ENCODE measurements around the gene TSKU. TPM values are rescaled to one million over a fixed set of nuclear protein-coding genes. Genes with fewer than 3 reads are reported as not detected.

TSKU gene
- total RNA-seq, 1 donor from 2014 or later, result 121 TPM

DNA sequence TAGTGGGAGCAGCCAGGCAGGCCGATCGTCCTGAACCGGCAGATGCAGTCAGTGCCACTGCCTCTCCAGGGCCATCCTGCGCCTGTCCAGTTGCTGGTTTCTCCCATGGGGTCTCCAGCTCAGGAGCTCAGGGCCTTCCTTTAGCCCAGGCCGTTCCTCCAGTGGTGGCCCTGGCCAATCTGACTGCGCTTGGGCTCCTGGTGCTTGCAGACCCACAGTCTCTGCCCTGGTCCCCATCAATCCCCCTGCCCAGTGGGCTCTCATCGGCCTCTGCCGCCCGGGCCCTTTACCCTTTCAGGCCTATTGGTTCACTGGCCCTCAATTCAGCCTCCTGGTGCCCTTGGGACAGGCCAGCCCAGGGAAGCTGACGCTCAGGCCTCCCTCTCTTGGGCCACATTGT is 29.2 kb upstream of the TSKU start:
- Histone ChIP-seq H3K27ac (no peak overlapping the region), H3K27me3 (no peaks in the 10 kb centered on the region), H3K4me3 (no peak overlapping the region), H3K36me3 (no peaks in the 10 kb centered on the region), H3K9me3 (no peaks in the 10 kb centered on the region), H3K4me1 (peaks cover 0 to 12% of the 10 kb centered on the region in 2 donors)
- TF ChIP-seq, protein P1, sequence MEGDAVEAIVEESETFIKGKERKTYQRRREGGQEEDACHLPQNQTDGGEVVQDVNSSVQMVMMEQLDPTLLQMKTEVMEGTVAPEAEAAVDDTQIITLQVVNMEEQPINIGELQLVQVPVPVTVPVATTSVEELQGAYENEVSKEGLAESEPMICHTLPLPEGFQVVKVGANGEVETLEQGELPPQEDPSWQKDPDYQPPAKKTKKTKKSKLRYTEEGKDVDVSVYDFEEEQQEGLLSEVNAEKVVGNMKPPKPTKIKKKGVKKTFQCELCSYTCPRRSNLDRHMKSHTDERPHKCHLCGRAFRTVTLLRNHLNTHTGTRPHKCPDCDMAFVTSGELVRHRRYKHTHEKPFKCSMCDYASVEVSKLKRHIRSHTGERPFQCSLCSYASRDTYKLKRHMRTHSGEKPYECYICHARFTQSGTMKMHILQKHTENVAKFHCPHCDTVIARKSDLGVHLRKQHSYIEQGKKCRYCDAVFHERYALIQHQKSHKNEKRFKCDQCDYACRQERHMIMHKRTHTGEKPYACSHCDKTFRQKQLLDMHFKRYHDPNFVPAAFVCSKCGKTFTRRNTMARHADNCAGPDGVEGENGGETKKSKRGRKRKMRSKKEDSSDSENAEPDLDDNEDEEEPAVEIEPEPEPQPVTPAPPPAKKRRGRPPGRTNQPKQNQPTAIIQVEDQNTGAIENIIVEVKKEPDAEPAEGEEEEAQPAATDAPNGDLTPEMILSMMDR (IDR thresholded peaks at IDR 0.05), result no peak
- no peak for DNase-seq (ENCODE audit: low spot score in 2 of 2)
- intact Hi-C loops (cut with DNase I), result loop anchor here (2.0 kb wide), 1 partner anchor 31 kb away; no protein-coding TSS in a partner anchor

DNA sequence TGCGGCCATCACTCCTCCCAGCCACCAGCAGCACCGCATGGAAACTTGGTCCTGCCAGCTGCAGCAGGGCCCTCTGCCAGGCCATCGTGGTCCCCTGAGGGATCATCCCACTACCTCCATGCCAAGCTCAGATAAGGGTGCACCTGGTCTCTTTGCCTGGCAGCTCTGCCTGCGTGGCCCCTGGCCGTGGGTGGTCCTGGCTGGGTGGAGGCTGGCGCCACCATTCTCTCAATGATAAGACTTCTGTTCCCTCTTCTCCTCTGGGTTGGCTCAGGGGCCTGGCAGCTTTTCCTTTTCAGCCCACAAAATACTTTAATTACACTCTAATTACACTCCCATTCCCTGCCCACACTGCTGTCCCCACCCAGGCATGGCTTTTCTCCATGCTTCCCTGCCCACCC is 26.8 kb upstream of the TSKU start:
- Histone ChIP-seq H3K4me1 (peaks cover 0 to 12% of the 10 kb centered on the region in 2 donors), H3K9me3 (no peaks in the 10 kb centered on the region), H3K27me3 (no peaks in the 10 kb centered on the region), H3K27ac (no peak overlapping the region), H3K4me3 (no peak overlapping the region), H3K36me3 (no peaks in the 10 kb centered on the region)
- intact Hi-C loops (cut with DNase I), result no loop called here
- TF ChIP-seq, protein P1 (IDR thresholded peaks at IDR 0.05), result no peak
- no peak for DNase-seq (ENCODE audit: low spot score in 2 of 2)

DNA sequence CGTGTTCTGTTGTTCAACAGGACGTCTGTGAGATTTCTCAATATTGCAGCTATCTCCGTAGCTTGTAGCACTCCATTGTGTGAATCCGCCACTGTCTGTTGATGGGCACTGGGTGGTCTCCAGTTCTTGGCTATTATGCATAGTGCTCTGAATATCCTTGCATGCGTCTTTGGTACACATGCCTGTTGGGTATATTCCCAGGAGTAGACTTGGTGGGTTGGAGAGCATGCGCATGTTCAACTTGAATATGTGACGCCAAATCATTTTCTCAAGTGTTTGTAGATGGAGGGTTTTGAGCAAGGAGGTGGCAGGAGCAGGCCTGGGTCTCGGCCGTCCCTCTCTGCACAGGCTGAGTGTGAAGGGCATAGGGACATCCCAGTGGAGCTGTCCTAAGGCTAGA is 24.8 kb upstream of the TSKU start:
- H3K4me3 ChIP-seq, result no peak overlapping the region
- no peaks in the 10 kb centered on the region for H3K36me3 ChIP-seq
- TF ChIP-seq, protein P1 (IDR thresholded peaks at IDR 0.05), result no peak
- DNase-seq (ENCODE audit: low spot score in 2 of 2), result no peak
- no peaks in the 10 kb centered on the region for H3K27me3 ChIP-seq
- H3K27ac ChIP-seq, result no peak overlapping the region
- peaks cover 0 to 3% of the 10 kb centered on the region in 2 donors for H3K4me1 ChIP-seq
- no peaks in the 10 kb centered on the region for H3K9me3 ChIP-seq
- intact Hi-C loops (cut with DNase I), result no loop called here

DNA sequence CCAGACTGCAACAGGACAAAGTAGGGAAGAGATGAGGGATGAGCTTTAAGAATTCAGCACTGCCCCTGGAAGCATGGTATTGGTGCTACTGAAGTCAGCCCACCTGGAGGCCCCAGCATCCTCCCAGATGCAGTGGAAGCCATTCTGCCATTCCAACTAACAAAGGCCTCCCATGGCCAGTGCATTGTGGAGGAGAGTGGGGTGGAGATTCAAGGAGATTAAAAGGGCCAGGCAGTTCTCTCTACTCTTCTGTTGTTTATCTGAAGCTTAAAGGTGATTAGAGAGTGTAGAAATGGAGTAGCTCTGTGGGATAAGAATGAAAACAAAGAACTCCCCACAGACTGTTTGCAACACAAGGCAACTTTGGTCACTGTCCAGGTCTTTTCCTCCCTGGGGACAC is 24.1 kb upstream of the TSKU start:
- H3K27ac ChIP-seq, result no peak overlapping the region
- H3K4me3 ChIP-seq, result no peak overlapping the region
- H3K9me3 ChIP-seq, result no peaks in the 10 kb centered on the region
- H3K36me3 ChIP-seq, result no peaks in the 10 kb centered on the region
- no peak for DNase-seq (ENCODE audit: low spot score in 2 of 2)
- no peaks in the 10 kb centered on the region for H3K27me3 ChIP-seq
- intact Hi-C loops (cut with DNase I), result no loop called here
- TF ChIP-seq, protein P1 (IDR thresholded peaks at IDR 0.05), result no peak
- H3K4me1 ChIP-seq, result peaks cover 0 to 10% of the 10 kb centered on the region in 2 donors

DNA sequence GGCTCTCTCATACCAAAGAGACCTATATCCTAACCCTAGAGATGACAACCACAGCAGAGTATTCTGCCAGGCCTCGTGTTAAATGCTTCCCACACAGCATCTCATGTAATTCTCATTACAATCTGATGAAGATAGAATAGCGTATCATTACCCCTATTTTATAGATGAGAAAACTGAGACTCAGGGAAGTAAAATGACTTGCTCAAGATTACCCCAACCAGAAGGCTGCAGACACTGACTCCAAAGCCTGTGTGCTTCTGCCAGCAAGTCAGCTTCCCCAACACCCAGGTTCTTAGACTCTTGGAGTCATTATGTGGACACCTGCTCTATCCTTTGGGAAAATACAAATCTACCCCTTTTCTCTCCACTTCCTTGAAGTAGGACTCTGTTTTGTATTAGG is 23.6 kb upstream of the TSKU start:
- Histone ChIP-seq H3K9me3 (no peaks in the 10 kb centered on the region), H3K4me3 (no peak overlapping the region), H3K36me3 (no peaks in the 10 kb centered on the region), H3K27me3 (no peaks in the 10 kb centered on the region), H3K27ac (no peak overlapping the region), H3K4me1 (peaks cover 0 to 10% of the 10 kb centered on the region in 2 donors)
- TF ChIP-seq, protein P1 (IDR thresholded peaks at IDR 0.05), result no peak
- intact Hi-C loops (cut with DNase I), result no loop called here
- DNase-seq (ENCODE audit: low spot score in 2 of 2), result no peak

DNA sequence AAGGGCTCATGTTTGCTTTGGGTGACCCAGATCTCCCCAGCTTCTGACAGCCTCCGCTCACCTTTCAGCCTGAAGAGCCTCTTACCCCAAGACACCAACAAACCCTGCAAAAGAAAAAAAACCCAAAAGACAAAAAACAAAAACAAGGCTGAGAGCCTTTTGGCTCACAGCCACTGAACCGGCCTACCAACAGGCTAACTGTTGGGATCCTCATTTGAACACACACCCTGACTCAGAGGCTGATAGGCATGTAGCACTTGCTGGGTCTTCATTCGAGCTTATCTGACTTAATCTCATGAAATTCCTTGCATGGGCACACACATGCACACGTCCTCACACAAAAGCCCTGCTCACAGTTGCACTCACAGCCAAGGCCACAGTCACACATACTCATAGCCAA is 22.9 kb upstream of the TSKU start:
- H3K27me3 ChIP-seq, result no peaks in the 10 kb centered on the region
- DNase-seq (ENCODE audit: low spot score in 2 of 2), result no peak
- H3K4me3 ChIP-seq, result no peak overlapping the region
- TF ChIP-seq, protein P1 (IDR thresholded peaks at IDR 0.05), result no peak
- no peak overlapping the region for H3K27ac ChIP-seq
- no peaks in the 10 kb centered on the region for H3K36me3 ChIP-seq
- no peaks in the 10 kb centered on the region for H3K9me3 ChIP-seq
- intact Hi-C loops (cut with DNase I), result no loop called here
- peaks cover 0 to 10% of the 10 kb centered on the region in 2 donors for H3K4me1 ChIP-seq
